ENCODE measurements around the gene EPS8L2. TPM values are rescaled to one million over a fixed set of nuclear protein-coding genes. Genes with fewer than 3 reads are reported as not detected.

The EPS8L2 gene
- total RNA-seq (2021) (0.66 and 0.90 TPM in 2 replicates), Bru-seq, nascent RNA (percentile 12 among the genes with signal in this experiment), BruChase-seq, experiment 1, labeled RNA remaining after a 2-hour chase (percentile 15 among the genes with signal in this experiment), BruChase-seq, experiment 2, labeled RNA remaining after a 6-hour chase (percentile 30 among the genes with signal in this experiment)
- long read RNA-seq, partial matches to known transcripts, result 0 of 3 reads
- long read RNA-seq, other reads (novel, unspliced or antisense), result 3 of 3 reads

DNA sequence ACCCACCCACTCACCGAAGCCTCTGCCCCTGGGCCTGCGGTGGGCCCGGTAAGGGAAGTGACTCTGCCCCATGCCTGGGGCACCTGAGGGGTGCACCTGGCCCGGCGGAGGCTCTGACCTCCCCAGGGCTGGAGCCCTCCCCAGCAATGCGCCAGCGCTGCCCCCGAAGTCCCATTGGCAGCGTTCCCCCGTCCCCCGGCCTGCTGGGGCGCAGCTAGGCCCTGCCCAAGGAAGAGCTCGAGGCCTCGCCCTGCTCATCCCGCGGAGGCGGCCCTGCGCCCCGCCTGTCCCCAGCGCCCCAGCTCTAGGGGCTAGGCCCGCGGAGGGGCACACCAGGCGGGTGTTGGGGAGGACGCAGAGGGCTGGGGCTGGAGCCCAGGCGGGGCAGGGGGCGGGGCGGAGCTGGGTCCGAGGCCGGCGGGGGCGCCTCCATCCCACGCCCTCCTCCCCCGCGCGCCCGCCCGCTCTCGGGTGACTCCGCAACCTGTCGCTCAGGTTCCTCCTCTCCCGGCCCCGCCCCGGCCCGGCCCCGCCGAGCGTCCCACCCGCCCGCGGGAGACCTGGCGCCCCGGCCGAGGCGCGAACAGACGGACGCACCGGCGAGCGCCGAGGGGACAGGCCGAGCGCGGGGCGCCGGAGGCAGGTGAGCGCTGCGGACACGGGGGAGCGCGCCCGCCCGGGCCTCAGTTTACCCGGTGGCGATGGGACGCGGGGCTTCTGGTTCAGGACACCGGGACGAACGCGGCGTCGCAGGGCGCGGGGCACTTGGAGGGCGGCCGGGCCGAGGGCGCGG lies at the start of gene EPS8L2:
Gene EPS8L2 (plus strand): TSS at position 586 of the 793 bp plus-strand sequence. CDS start 3,177 bp downstream, outside the sequence.
- ChIA-PET POLR2A (ENCODE audit: low non-redundant PET) (no interaction called here), CTCF (no interaction called here)
- BruUV-seq (replicated peaks), result no TSS peak
- H3K9me3 ChIP-seq (ENCODE audit: low read depth, low read length, poor library complexity, severe bottlenecking), result no peaks in the 10 kb centered on the region
- no peaks in the 10 kb centered on the region for H3K36me3 ChIP-seq (ENCODE audit: insufficient read depth, low read length, poor library complexity, severe bottlenecking)
- H3K27ac ChIP-seq (ENCODE audit: low read depth, low read length, poor library complexity, severe bottlenecking), result no peak within 1 kb of the TSS
- H3K27me3 ChIP-seq (replicated peaks; ENCODE audit: insufficient read depth, low read depth, low read length, poor library complexity), result no peaks in the 10 kb centered on the region
- H3K4me1 ChIP-seq (ENCODE audit: insufficient read depth, low read length, poor library complexity, severe bottlenecking), result no peaks in the 10 kb centered on the region
- no peak for DNase-seq (ENCODE audit: low spot score)
- TF ChIP-seq CTCF (conservative IDR thresholded peaks at IDR 0.05; ENCODE audit: low read depth, low read length), result no peak
- no peak for TF ChIP-seq EZH2 (IDR thresholded peaks at IDR 0.05; ENCODE audit: borderline replicate concordance, low read depth, low read length, poor library complexity, severe bottlenecking)
- intact Hi-C loops (cut with micrococcal nuclease; ENCODE audit: unreplicated experiment), result no loop called here
- H3K4me3 ChIP-seq (ENCODE audit: low read depth, low read length, poor library complexity, severe bottlenecking), result peak within 1 kb of the TSS; percentile 31

DNA sequence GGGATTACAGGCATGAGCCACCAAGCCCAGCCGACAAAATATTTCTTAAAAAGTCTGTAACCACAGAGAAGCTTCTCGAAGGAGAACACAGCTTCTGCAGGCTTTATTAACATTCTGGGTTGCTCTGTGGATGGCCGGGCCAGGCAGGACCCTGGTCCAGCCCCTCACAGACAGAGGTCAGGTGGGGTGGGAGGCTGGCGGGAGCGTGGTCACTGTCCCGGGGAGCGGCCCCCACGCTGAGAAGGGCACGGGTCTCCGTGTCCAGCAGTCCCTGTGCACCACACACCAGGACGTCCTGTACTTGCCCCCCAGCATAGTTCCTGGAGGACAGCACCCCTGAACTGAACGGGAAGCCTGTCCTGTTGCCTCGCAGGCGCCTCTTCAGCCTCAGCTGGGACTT lies 49.6 kb upstream of the EPS8L2 start:
- peaks cover 5% of the 10 kb centered on the region for H3K4me1 ChIP-seq (ENCODE audit: insufficient read depth, low read length, poor library complexity, severe bottlenecking)
- CTCF ChIA-PET, result no interaction called here
- no TSS peak for BruUV-seq (replicated peaks)

GRCh38 chr11:656866-657265 lies 49.2 kb upstream of the EPS8L2 start:
- CTCF ChIA-PET, result no interaction called here
- Histone ChIP-seq H3K4me3 (ENCODE audit: low read depth, low read length, poor library complexity, severe bottlenecking) (no peak overlapping the region), H3K9me3 (ENCODE audit: low read depth, low read length, poor library complexity, severe bottlenecking) (no peaks in the 10 kb centered on the region), H3K27ac (ENCODE audit: low read depth, low read length, poor library complexity, severe bottlenecking) (no peak overlapping the region), H3K4me1 (ENCODE audit: insufficient read depth, low read length, poor library complexity, severe bottlenecking) (peaks cover 5% of the 10 kb centered on the region), H3K36me3 (ENCODE audit: insufficient read depth, low read length, poor library complexity, severe bottlenecking) (no peaks in the 10 kb centered on the region), H3K27me3 (replicated peaks; ENCODE audit: insufficient read depth, low read depth, low read length, poor library complexity) (no peaks in the 10 kb centered on the region)
- intact Hi-C loops (cut with micrococcal nuclease; ENCODE audit: unreplicated experiment), result no loop called here
- no peak for DNase-seq (ENCODE audit: low spot score)
- no TSS peak for BruUV-seq (replicated peaks)
- TF ChIP-seq CTCF (conservative IDR thresholded peaks at IDR 0.05; ENCODE audit: low read depth, low read length) (no peak), EZH2 (IDR thresholded peaks at IDR 0.05; ENCODE audit: borderline replicate concordance, low read depth, low read length, poor library complexity, severe bottlenecking) (no peak)
- POLR2A ChIA-PET (ENCODE audit: low non-redundant PET), result no interaction called here

More for the DNA sequence above, 49.6 kb upstream of the EPS8L2 start:
- TF ChIP-seq EZH2 (IDR thresholded peaks at IDR 0.05; ENCODE audit: borderline replicate concordance, low read depth, low read length, poor library complexity, severe bottlenecking) (no peak), CTCF (conservative IDR thresholded peaks at IDR 0.05; ENCODE audit: low read depth, low read length) (no peak)
- Histone ChIP-seq H3K9me3 (ENCODE audit: low read depth, low read length, poor library complexity, severe bottlenecking) (no peaks in the 10 kb centered on the region), H3K36me3 (ENCODE audit: insufficient read depth, low read length, poor library complexity, severe bottlenecking) (no peaks in the 10 kb centered on the region), H3K27me3 (replicated peaks; ENCODE audit: insufficient read depth, low read depth, low read length, poor library complexity) (no peaks in the 10 kb centered on the region), H3K4me3 (ENCODE audit: low read depth, low read length, poor library complexity, severe bottlenecking) (no peak overlapping the region), H3K27ac (ENCODE audit: low read depth, low read length, poor library complexity, severe bottlenecking) (no peak overlapping the region)
- intact Hi-C loops (cut with micrococcal nuclease; ENCODE audit: unreplicated experiment), result no loop called here
- DNase-seq (ENCODE audit: low spot score), result no peak
- POLR2A ChIA-PET (ENCODE audit: low non-redundant PET), result no interaction called here

All from A673 (cell line).